Measurements from ENCODE around the gene NACC2. TPM values are rescaled to one million over a fixed set of nuclear protein-coding genes. Genes with fewer than 3 reads are reported as not detected.

The NACC2 gene
- total RNA-seq, 2 experiments from 2014 or later: 6.0 to 6.2 TPM

DNA sequence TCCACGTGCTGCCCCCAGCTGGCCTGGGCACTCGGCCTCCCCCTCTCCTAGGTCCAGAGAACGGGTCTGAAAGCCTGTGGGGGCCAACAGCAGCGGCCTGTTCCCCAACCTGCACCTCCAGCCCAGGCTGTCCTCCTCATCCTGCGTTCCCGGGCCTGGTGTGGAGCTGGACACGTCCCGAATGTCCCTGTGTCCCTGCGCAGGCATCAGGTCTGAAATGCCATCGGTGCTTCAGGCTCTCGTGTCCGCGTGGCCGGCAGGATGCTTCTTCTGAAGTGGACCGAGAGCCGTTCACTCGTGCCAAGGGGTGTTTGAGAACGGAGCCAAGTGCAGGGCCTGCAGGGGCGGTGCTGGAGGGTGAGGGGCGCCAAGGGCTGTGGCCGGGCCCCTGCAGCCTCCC, 109.2 kb downstream of the NACC2 start:
- peaks cover 7% of the 10 kb centered on the region for H3K4me1 Mint-ChIP-seq (ENCODE audit: low read depth)
- ATAC-seq (no peak), DNase-seq (no peak)
- ChIA-PET CTCF (no interaction called here), POLR2A (no interaction called here)
- no peaks in the 10 kb centered on the region for H3K36me3 Mint-ChIP-seq (ENCODE audit: low read depth)
- TF ChIP-seq, protein P1, sequence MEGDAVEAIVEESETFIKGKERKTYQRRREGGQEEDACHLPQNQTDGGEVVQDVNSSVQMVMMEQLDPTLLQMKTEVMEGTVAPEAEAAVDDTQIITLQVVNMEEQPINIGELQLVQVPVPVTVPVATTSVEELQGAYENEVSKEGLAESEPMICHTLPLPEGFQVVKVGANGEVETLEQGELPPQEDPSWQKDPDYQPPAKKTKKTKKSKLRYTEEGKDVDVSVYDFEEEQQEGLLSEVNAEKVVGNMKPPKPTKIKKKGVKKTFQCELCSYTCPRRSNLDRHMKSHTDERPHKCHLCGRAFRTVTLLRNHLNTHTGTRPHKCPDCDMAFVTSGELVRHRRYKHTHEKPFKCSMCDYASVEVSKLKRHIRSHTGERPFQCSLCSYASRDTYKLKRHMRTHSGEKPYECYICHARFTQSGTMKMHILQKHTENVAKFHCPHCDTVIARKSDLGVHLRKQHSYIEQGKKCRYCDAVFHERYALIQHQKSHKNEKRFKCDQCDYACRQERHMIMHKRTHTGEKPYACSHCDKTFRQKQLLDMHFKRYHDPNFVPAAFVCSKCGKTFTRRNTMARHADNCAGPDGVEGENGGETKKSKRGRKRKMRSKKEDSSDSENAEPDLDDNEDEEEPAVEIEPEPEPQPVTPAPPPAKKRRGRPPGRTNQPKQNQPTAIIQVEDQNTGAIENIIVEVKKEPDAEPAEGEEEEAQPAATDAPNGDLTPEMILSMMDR (IDR thresholded peaks at IDR 0.05): no peak
- intact Hi-C loops (cut with micrococcal nuclease): no loop called here
- no peaks in the 10 kb centered on the region for H3K9me3 Mint-ChIP-seq
- no peaks in the 10 kb centered on the region for H3K27me3 Mint-ChIP-seq
- no peak overlapping the region for H3K4me3 Mint-ChIP-seq
- no peak overlapping the region for H3K27ac Mint-ChIP-seq

DNA sequence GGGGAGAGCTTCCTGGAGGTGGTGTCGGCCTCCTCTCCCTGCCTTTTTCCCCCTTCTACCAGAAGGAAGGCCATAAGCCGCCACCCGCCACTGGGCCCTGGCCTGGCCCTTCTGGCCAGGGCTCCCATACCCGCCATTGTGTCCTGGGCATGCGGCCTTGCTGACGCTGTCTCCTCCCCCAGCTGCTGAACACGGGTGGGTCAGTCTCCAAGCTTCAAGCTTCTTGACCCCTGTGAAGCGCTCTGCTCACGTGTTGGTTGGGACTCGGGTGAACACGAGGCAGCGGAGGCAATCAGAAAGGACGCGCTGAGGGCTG, 109.7 kb downstream of the NACC2 start:
- intact Hi-C loops (cut with micrococcal nuclease): no loop called here
- Mint-ChIP-seq H3K27me3 (no peaks in the 10 kb centered on the region), H3K9me3 (no peaks in the 10 kb centered on the region), H3K4me3 (no peak overlapping the region), H3K4me1 (ENCODE audit: low read depth) (peaks cover 6% of the 10 kb centered on the region), H3K36me3 (ENCODE audit: low read depth) (no peaks in the 10 kb centered on the region), H3K27ac (no peak overlapping the region)
- no peak for DNase-seq
- ChIA-PET CTCF (no interaction called here), POLR2A (no interaction called here)
- no peak for ATAC-seq
- TF ChIP-seq, protein P1 (IDR thresholded peaks at IDR 0.05): no peak

DNA sequence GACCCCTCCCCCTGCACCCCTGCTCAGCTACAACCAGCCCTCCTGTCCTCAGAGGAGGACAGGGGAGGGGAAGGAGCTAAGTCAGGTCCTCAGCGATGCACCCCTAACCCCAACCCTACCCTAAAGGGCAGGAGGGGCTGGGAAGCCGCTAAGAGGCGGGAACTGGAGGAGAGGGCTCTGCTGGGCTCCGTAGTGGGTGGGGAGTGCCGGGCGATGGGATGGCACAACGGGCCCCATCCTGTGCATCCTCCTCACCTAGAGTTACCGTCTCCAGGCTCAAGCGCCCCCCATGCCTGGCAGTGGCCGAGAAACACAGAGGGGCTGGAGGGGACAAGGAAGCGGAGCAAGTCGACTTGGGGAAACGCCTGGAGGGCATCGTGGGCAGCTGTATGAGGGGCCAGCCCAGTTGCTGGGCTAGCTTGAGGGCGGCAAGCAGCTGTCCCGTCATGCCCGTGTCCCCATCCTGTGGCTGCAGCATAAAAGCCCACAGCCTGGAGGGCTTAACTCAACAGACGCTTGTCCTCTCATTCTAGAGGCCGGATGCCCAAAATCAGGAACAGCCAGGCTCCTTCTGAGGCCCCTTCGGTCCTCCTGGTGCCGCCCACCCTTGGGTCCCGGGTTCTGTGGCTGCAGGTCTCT, 110.9 kb downstream of the NACC2 start:
- Mint-ChIP-seq H3K9me3 (no peaks in the 10 kb centered on the region), H3K4me3 (no peak overlapping the region), H3K27ac (no peak overlapping the region), H3K36me3 (ENCODE audit: low read depth) (no peaks in the 10 kb centered on the region), H3K27me3 (no peaks in the 10 kb centered on the region), H3K4me1 (ENCODE audit: low read depth) (peaks cover 3% of the 10 kb centered on the region)
- ChIA-PET POLR2A (no interaction called here), CTCF (interaction anchor here (0.7 to 1.9 kb wide), 2 partner anchors 9 to 138 kb away, joined by 3 to 5 read pairs; no protein-coding TSS in a partner anchor)
- ATAC-seq: no peak
- TF ChIP-seq, protein P1 (IDR thresholded peaks at IDR 0.05): no peak
- intact Hi-C loops (cut with micrococcal nuclease): no loop called here
- DNase-seq: no peak

DNA sequence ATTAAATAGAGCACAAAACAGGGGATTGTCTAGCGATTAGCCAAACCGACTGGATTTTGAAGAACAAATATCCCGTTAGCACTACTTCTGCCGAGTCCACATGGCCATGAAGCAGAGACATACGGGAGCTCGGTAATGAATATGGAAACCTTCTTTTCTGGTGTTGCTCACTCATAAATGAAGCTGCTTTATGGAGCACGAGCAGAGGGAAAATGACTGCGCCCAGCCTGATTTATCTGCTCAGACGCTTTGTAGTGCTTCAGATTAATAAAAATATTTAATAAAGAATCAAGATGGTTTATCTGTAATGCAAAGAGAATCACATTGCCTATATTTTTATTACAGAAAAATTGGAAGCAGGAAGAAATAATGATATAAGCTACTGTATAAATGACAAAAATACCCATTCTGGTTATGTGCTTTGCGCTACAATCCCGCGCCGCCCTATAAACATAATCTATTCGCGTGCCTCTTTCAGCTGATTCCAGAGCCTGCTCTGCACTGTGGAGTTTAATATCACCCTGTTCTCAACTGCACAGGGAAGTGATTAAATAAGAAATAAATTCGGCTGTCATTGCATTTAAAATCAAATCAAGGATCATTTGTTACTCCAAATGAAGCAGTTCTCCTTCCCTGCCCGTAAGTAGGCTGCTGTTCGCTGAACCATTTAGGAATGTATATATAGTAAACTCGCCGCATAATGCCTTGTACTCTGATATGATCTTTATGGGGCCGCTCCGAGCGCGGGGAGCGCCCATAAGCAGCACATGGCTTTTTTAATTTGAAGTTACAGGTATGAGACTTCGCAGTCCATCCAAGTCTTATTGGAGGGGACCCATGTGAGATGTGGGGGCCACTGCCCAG, 111.6 kb downstream of the NACC2 start:
- Mint-ChIP-seq H3K27me3 (no peaks in the 10 kb centered on the region), H3K4me1 (ENCODE audit: low read depth) (peaks cover 8% of the 10 kb centered on the region), H3K9me3 (no peaks in the 10 kb centered on the region), H3K36me3 (ENCODE audit: low read depth) (no peaks in the 10 kb centered on the region), H3K27ac (no peak overlapping the region), H3K4me3 (no peak overlapping the region)
- ChIA-PET CTCF (interaction anchor here (0.7 to 1.9 kb wide), 3 partner anchors 10 to 139 kb away, joined by 3 to 5 read pairs (median 3); no protein-coding TSS in a partner anchor), POLR2A (no interaction called here)
- DNase-seq (no peak), ATAC-seq (no peak)
- TF ChIP-seq, protein P1 (IDR thresholded peaks at IDR 0.05): no peak
- intact Hi-C loops (cut with micrococcal nuclease): no loop called here

Data from activated CD8-positive, alpha-beta T cell treated with anti-CD3 and anti-CD28 coated beads for 36 hours (primary cell).